ENCODE measurements around the gene ADAMTS2. TPM values are rescaled to one million over a fixed set of nuclear protein-coding genes. Genes with fewer than 3 reads are reported as not detected.

Gene ADAMTS2
- polyA plus RNA-seq, 1 donor = 7.8 TPM

DNA sequence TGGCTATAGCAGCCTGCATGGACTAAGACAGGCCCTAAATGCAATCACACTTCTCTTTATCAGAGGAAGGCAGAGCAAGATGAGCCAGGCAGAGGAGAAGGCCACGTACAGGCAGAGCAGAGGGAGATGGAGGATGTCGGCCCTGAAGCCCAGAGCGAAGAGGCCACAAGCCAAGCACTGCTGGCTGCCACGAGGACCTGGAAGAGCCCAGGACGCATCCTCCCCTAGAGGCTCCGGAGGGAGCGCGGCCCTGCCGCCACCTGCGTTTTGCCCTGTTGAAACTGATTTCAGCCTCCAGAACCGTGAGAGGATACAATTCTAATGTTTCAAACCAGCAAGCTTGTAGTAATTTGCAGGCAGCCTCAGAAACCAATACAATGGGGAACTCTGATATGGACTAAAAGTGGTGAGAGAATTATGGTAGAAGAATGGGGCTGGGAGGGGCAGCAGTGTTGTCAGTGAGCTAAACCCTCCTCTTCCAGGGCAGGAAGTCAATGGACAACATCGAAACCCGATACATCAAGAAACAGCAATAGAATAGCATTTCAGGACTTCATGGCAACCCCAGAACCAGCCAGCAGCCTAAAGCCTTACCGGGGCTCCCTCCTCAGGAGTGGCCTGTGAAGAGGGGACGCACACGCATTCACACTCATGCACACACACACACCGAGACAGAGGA is 32.6 kb downstream of the ADAMTS2 start:
- DNase-seq = no peak

DNA sequence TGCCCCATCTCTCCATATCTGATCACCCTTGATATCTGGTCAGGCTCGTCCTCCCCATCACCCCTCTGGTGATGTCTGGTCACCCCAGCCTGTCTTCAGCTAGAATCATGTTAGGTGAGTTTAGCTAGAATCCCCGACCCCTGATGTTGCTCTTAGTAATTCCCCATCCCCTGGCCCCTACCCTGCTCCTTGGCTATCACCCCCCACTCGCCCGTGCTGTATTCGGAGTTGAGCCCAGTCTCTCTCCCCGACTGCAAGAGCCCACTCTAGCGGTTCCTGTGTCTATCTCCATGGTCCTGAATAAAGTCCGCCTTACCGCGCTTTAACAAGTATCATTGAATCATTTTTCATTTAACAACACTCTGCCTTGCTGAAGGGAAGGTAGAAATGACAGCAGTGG is 33.7 kb downstream of the ADAMTS2 start:
- DNase-seq = no peak

DNA sequence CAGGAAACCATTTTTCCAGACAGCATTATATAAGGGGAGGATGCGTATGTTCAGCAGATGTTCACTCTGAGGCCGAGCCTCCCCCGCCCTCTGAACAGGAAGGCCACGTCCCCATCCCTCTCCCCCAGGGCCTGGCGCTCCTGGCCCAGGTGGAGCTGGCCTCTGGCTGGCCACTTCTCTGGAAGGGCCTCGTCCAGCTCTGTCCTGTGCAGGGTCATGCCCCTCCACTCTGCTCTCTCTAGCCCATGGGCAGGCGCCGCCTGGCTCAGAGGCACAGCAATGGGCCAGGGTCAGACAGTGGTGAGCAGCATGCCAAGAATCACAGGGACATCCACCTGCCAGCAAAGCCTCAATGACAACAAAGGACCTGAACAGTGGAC is 34.2 kb downstream of the ADAMTS2 start:
- DNase-seq = no peak

DNA sequence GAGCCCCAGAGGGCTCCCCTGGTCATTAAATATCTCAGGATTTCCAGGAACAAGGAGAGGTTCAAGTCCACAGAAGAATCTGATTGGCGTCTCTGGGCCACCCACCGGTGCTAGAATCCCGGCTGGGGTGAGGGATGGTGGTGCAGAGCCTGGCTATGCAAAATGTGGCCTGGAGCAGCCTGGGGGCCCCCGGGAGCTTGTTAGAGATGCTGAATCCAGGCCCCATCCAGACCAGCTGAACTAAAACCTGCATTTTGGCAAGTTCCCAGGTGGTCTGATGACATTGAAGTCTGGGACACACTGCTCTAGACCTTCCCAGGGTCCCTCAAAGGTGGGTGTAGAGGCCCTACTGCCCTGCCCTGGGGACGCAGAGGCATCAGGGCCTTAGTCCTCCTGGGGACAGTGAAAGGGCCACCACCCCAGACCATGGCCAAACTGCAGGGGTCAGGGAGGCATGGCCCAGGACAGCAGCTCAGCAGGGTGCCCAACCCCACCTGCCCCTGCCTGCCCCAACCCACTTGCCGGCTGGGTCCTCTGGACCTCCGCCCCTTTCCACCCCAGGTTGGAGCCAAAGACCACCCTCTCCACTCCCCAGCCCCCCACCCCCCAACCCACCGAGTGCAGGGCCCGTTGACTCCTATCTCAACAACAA is 34.7 kb downstream of the ADAMTS2 start:
- DNase-seq = no peak

DNA sequence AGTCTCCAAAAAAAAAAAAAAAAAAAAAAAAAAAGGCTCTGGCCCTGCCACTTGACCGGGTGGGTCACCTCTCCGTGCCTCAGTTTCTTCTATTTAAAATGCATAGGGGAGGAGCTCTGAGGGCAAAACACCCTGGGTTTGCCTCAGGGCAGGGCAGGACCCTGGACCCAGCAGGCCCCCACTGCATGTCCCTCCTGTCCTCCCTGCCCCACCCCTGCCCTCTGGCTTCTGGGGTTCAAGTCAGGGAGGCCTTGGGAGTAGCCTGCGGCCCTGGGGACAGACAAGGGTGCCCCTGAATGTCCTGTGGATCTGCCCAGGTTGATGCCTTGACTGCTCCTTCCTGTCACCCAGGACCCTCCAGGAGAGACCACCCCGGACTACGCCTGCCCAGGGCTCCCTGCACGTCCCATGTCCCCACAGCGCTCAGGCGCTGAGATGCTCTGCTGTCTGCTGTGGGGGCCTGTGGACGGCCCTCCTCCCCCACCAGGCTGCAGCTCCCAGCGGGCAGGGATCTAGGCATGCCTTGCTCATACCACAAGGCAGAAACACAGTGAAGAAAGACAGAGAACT is 35.4 kb downstream of the ADAMTS2 start:
- no peak for DNase-seq

DNA sequence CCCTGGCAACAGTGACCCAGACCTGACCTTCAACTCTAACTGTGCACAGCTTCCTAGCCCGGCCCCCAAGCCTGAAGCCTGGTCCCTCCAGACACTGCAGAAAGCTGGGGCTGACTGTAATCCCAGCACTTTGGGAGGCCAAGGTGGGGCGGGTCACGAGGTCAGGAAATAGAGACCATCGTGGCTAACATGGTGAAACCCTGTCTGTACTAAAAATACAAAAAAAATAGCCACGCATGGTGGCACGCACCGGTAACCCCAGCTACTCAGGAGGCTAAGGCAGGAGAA is 35.9 kb downstream of the ADAMTS2 start:
- DNase-seq = no peak

DNA sequence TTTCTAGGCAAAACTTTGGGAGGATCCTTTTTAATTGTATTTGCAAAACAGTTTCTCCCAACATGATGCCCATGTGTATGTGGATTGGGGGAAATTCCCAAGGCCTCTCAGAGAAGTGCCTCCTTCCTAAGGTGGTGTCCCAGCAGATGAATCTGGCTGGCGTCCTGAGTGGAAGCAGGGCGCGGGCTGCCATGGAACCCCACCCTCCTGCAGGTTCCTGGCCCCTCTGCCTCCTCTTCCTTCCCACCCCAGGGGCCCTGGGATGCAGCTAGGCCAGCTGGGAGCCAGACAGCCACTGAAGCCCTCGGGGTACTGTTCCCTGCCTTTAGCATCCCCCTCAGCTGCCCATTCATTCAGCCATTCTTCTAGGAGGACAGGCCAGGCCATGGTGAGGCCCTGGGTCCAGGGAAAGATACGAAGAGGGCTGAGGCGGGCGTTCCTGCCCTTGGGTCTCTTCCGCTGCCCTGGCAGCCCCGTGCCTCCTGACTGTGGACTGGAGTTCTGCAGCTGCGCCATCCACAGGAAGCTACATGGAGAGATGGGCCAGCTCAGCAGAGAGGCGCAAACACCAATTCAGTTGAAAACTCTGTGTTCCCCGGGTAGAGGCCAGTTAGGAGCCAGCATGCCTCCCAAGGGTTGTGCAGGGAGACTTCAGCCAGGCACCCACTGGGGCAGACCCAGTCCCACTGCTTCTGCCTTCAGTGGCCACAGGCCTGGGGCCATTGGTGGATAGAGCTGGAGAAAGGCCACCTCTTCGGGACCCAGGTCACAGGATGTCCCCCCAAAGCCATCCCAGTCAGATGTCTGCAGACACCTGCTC is 36.5 kb downstream of the ADAMTS2 start:
- no peak for DNase-seq

DNA sequence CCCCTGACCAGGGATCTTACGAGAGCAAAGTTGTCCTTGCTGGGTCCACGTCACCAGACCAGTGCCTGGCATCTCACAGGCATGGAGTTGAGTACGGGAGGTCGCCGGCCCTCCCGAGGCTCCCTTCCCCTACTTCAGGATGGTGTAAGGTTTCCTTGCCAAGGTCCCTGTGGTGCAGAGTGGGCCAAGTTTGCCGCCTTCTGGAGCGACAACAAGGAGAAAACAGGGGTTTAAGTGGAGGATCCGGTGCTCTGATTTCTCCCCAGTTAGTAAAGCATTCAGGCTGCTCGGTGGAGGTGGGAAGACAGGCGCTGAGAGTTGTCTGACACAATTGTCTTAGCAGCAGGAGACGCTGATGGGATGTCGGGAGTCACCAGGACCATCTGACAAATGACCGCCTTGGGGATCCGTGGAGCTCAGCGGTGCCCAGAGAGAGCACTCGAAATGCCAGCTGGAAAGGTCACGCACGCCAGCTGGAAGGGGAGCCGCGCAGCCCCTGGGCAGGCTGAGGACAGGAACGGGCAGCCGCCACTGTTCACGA is 37.3 kb downstream of the ADAMTS2 start:
- no peak for DNase-seq

DNA sequence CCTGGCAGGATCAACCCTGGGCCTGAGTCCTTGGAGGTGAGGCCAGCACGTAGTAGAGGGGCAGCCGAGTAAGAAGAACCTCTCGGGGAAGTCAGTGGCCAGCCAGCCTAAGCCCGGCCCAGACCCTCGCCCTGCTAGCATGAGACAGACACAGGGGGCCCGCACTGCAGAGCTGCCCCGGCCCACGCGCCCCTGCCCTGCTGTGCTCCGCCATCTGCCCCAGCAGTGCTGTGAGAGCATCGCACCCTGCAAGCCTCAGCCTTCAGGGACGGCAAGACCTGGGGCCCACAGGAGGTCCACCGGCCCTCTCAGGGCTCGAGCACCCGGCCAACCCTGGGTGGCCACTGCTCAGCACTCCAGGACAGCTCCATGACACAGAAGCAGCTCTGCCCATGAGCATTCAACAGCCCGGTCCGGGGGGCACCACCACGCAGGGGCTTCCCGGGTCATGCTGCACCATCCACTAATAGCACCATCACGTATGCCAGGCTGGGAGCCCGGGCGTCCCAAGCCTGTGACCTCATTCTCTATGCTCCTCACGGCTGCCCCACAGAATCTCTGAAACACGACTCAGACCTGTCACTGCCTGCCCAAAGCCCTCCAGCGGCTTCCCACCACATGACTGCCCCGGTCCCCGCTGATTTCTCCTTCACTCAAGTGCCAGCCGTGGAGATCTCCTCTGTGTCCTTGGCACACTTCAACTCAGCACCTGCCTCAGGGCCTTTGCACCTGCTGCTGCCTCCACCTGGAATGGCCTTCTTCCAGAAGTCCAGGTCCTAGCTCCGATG is 38.1 kb downstream of the ADAMTS2 start:
- DNase-seq = no peak

DNA sequence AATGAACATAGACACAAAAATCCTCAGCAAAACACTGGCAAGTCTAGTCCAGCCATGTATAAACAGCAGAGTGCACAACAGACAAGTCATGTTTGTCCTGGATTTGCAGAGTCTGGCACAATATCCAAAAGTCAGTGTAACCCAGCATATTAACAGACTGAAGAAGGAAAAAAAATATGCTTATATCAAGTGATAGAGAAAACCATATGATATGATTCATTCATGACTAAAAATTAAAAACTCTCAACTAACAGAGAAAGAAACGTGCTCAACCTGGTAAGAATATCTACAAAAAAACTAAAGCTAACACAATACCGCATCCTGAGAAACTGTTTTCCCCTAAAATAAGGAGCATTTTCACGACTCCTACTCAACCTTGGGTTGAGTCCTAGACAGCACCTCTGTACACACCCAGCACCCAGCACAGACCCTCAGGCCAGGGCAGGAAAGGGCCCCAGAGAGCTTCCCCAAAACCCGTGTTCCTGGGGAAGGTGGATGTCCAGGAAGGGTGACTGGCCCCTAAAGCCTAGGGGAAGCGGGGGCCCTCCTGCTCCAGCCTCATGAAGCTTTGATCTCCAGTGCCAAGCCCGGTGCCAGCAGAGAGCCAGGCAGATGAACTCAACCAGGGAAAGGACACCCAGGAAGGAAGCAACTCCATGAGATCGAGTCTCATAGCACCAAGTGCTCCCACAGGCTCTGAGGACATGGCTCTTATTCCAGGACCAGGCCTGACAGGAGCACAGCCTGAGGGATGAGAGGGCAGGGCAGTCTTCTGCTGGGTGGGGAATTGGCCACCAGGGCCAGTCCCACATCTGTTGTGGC is 38.9 kb downstream of the ADAMTS2 start:
- DNase-seq = no peak

DNA sequence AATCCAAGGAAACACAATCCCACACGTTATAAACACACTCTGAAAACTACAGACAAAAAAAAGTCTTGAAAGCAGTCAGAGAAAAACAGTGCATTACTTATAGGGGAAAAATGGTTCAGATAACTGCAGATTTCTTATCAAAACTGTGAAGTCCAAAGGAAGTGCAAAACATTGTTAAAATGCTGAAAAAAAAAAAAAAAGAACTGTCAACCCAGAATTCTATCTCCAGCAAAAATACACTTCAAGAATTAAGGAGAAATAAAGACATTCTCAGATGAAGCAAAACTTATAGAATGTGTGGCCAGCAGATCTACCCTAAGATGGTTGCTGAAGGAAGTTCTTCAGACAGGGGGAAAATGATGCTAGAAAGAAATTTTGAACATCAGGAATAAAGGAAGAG is 40.4 kb downstream of the ADAMTS2 start:
- no peak for DNase-seq

DNA sequence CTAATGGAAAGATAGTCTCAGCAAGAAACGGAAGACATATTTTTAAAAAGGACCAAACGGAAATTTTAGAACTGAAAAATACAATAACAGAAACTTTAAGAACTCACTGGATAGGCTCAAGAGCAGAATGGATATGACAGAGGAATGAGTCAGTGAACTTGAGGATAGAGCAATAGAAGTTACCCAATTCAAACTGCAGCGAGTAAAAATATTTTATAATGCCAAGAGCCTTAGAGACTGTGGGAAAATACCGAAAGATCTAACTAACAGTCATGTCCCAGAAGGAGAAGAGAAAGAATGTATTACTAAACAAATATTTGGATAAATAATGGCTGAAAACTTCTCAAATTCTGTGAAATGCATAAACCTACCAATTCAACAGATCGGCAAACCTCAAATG is 40.8 kb downstream of the ADAMTS2 start:
- no peak for DNase-seq

DNA sequence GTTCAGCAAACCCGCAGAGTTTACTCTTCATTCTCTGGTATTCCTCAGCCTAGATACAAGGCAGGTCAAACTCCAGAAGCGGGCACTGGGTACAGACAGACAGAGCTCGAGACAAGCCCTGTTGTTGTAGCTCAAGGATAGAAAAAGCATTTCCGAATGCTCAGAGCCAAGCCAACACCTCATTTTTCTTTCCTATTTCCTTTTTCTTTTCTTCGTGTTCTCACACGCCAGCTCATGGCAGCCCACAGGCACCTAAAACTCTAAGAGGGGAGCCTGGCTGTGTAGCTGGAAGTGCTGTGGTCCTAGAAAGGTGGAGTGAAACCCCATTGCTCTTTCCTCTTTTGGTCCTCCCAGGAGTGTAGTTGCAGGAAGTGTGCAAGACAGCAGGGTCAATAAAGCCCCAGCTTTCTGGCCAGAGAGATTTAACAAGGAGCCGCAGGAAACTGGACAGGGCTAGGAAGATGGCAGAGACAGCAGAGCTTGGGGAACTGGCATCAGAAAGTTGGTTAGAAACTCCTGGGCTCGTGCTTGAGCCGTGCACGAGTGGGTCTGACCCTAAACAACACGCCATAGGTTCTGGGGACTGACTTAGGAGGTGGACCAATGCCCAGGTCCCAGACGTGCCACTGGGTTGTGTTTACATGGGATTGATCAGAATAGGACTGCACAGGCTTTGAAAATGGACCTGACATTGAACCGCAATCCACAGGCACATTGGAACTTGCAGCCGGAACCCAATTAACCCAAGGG is 41.6 kb downstream of the ADAMTS2 start:
- DNase-seq = no peak

DNA sequence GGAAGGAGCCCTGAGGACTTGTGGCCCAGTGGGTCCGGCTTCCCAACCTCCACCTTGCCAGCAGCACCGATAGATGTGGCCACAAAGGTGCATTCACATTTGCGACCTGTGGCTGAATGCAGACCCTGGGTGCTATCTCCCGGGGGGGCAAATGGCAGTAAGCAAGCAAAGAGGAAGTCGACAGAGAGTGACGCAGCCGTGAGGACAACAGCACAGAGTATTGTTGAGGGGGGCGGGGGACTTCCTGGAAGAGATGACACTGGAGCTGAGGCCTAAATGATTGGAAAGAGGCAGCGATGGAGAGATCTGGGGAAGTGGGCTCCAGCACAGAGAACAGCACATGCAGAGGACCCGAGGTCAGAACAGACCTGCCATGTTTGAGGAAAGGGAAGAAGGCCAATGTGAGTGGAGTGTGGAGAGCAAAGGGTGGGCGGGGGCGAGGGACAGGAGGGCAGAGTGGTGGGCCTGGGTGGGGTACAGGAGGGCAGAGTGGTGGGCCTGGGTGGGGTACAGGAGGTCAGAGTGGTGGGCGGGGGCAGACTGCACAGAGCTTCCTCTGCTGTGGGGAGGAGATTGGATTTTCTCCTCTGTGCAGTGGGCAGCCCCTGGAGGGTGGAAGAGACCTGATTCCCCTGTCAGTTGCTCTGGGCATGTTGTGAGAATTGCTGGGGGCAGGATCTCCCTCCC is 42.6 kb downstream of the ADAMTS2 start:
- no peak for DNase-seq

DNA sequence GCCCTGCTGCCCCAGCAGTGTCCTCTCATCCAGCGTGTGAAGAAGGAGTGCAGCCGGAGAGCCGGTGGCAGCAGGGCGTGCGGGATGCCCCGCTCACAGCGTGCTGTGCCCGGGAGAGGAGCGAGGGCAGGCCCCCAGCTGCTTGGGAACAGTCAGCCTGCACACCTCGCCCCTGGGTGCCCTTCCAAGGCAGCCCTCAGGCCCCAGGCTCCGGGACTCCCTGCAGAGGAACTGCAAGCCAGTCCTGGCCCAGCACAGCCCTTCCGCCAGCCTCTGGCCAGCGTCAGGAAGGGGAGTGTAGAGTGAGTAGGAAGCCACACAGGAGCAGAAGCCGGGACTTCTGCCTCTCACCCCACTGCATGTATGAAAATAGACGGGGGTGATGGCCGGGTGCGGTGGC is 43.5 kb downstream of the ADAMTS2 start:
- no peak for DNase-seq

DNA sequence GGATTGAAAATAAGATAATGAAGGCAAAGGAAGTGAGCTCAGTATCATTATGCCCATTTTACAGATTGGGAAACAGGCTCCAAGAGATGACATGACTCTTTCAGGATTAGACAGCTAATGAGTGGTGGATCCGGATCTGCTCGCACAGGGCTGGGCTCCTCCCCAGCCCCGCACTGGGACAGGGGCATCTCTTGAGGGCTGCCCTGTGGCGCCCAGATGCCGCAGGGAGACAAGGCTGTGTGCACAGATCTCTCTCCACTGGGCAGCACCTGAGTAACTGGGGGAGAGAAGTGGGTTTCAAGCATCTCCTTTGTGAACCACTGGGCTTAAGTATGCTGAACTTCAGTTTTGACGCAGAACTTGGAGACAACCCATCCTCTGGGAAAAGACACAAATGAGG is 43.9 kb downstream of the ADAMTS2 start:
- no peak for DNase-seq

DNA sequence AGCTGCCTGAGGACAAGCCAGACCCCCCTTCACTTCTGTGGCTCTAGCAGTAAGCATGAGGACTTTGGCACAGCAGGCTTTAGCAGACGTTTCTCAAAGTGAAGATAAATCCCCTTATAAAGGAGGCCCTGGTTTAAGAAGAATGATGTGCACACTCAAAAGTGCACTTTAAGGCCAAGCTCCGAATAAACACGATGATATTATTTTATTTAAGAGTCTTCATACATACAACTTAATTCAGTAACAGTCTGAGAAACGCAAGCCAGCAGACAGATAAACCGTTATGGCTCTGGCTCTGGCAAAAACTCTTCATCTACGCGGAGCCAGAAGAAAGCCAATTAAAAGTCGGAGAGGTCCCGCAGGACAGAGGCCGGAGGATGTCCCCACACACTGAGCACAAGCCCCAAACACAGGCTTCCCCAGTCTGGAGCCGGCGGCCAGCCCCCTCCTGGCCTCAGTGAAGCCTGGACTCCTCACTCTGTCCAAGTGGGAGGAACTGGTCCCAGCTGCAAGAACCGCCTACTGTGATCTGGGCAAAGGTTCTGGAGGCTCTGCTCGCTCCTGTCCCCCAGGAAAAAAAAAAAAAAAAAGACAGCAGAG is 44.6 kb downstream of the ADAMTS2 start:
- no peak for DNase-seq

DNA sequence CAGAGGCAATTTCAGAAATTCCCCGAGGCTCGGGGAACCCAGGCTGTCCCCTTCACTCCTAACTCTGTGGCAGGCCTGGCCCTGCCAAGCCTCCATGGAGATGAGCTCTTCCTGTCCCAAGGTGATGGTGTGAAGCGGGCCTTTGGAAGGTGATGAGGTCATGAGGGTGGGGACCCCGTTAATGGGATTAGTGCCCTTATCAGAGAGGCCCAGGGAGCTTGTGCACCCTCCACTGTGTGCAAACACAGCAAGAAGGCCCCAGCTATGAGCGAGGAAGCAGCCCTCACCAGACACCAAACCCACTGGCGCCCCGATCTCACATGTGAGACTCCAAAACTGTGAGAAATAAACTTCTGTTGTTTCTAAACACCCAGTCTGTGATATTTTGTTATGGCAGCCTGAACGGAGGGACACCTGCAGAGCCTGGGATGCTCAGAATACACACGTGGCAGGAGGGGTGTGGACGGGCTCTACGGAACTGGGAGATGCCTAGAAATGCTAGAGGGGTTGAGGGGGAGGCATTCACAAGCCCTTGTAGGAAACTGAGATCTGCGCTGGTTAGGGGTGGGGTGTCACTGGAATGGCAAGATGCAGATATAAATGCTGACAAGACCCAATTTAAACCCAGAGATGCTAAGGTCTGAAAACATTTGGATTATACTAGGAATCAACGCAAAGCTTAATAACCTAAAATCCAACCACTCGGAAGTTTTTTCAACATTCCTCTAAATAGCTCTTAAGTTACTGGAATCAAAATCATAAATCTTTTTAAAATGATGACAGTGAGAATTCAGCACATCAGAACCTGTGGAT is 46.9 kb downstream of the ADAMTS2 start:
- no peak for DNase-seq
